WTC11 (cell line): ENCODE measurements around the gene STAM. TPM values are rescaled to one million over a fixed set of nuclear protein-coding genes. Genes with fewer than 3 reads are reported as not detected.

Experiments
- ATAC-seq: fragments of 200-7000 bp; cut with Tn5 transposase; 2 replicates; pipeline ENCODE4 v1.10.0; 2021; ENCODE audit warnings: mild to moderate bottlenecking, moderate library complexity
- CTCF ChIA-PET: fragments of 300-600 bp; sonication (Branson Sonifier 250); formaldehyde crosslinking; loops from one replicate; lab custom pipeline; 2021; ENCODE audit warnings: antibody characterized with exemption; lab: Charles Lee
- POLR2A ChIA-PET: fragments of 350-600 bp; sonication (Branson Sonifier 250); formaldehyde crosslinking; loops from one replicate; lab custom pipeline; 2021; ENCODE audit warnings: antibody characterized with exemption; lab: Charles Lee
- DNase-seq: peaks from one replicate; pipeline ENCODE4 v3.0.0; 2021; ENCODE audit warnings: low spot score
- H3K27ac Mint-ChIP-seq: 2 replicates; pipeline ENCODE4 v1.8.0; 2021; ENCODE audit warnings: mixed read lengths
- H3K27me3 Mint-ChIP-seq: 2 replicates; pipeline ENCODE4 v1.8.0; 2021; ENCODE audit warnings: low read depth, mild to moderate bottlenecking, moderate library complexity, mixed read lengths
- H3K36me3 Mint-ChIP-seq: 2 replicates; pipeline ENCODE4 v1.8.0; 2021; ENCODE audit warnings: mixed read lengths
- H3K4me1 Mint-ChIP-seq: 2 replicates; pipeline ENCODE4 v1.8.0; 2022; ENCODE audit warnings: mixed read lengths
- H3K4me3 Mint-ChIP-seq: 2 replicates; pipeline ENCODE4 v1.8.0; 2021; ENCODE audit warnings: mild to moderate bottlenecking, moderate library complexity, mixed read lengths
- H3K9me3 Mint-ChIP-seq: 2 replicates; pipeline ENCODE4 v1.8.0; 2021; ENCODE audit warnings: mixed read lengths
- AFF4 ChIP-seq: sonication (generic); formaldehyde crosslinking; IDR thresholded peaks from 2 replicates; pipeline ENCODE4 v1.8.1; 2023; ENCODE audit warnings: mild to moderate bottlenecking, missing genetic modification reagents, borderline replicate concordance
- ATF6 ChIP-seq: sonication (generic); formaldehyde crosslinking; IDR thresholded peaks from 2 replicates; pipeline ENCODE4 v1.8.1; 2023; ENCODE audit warnings: mild to moderate bottlenecking, missing genetic modification reagents
- E2F4 ChIP-seq: sonication (generic); formaldehyde crosslinking; IDR thresholded peaks from 2 replicates; pipeline ENCODE4 v1.8.1; 2022; ENCODE audit warnings: low read depth, mild to moderate bottlenecking, moderate library complexity, missing genetic modification reagents, borderline replicate concordance
- ELF4 ChIP-seq: sonication (generic); formaldehyde crosslinking; IDR thresholded peaks from 2 replicates; pipeline ENCODE4 v1.8.1; 2022; ENCODE audit warnings: low read depth, mild to moderate bottlenecking, moderate library complexity, missing genetic modification reagents
- ETV6 ChIP-seq: sonication (generic); formaldehyde crosslinking; IDR thresholded peaks from 2 replicates; pipeline ENCODE4 v1.8.1; 2022; ENCODE audit warnings: mild to moderate bottlenecking, missing genetic modification reagents
- FOXJ3 ChIP-seq: sonication (generic); formaldehyde crosslinking; IDR thresholded peaks from 2 replicates; pipeline ENCODE4 v1.9.0; 2021; ENCODE audit warnings: missing genetic modification reagents, mild to moderate bottlenecking, borderline replicate concordance
- FOXK1 ChIP-seq: sonication (generic); formaldehyde crosslinking; IDR thresholded peaks from 2 replicates; pipeline ENCODE4 v1.8.0; 2022; ENCODE audit warnings: mild to moderate bottlenecking, moderate library complexity, missing genetic modification reagents
- HMGA2 ChIP-seq: fragments of 250-450 bp; sonication (Bioruptor Pico); IDR thresholded peaks from 2 replicates; pipeline ENCODE4 v1.4.0; 2021; ENCODE audit warnings: mild to moderate bottlenecking, moderate library complexity
- IRF2 ChIP-seq: sonication (generic); formaldehyde crosslinking; IDR thresholded peaks from 2 replicates; pipeline ENCODE4 v1.8.0; 2022; ENCODE audit warnings: low read depth, missing genetic modification reagents, borderline replicate concordance
- JUN ChIP-seq: sonication (generic); formaldehyde crosslinking; IDR thresholded peaks from 2 replicates; pipeline ENCODE4 v1.8.0; 2023; ENCODE audit warnings: mild to moderate bottlenecking, missing genetic modification reagents
- NFYB ChIP-seq: sonication (generic); formaldehyde crosslinking; conservative IDR thresholded peaks from 2 replicates; pipeline ENCODE4 v1.8.0; 2022; ENCODE audit warnings: low read depth, missing genetic modification reagents
- PRDM15 ChIP-seq: sonication (generic); formaldehyde crosslinking; IDR thresholded peaks from 2 replicates; pipeline ENCODE4 v1.8.0; 2022; ENCODE audit warnings: missing genetic modification reagents
- RELA ChIP-seq: sonication (generic); formaldehyde crosslinking; IDR thresholded peaks from 2 replicates; pipeline ENCODE4 v1.8.1; 2022; ENCODE audit warnings: missing genetic modification reagents, mild to moderate bottlenecking, borderline replicate concordance
- RORB ChIP-seq: fragments of 250-450 bp; sonication (Bioruptor Pico); IDR thresholded peaks from 2 replicates; pipeline ENCODE4 v1.9.0; 2021; ENCODE audit warnings: mild to moderate bottlenecking
- ZNF121 ChIP-seq: sonication (generic); formaldehyde crosslinking; IDR thresholded peaks from 2 replicates; pipeline ENCODE4 v1.8.0; 2023; ENCODE audit warnings: missing genetic modification reagents
- ZNF232 ChIP-seq: sonication (generic); formaldehyde crosslinking; IDR thresholded peaks from 2 replicates; pipeline ENCODE4 v1.8.0; 2022; ENCODE audit warnings: mild to moderate bottlenecking, missing genetic modification reagents
- ZNF416 ChIP-seq: fragments of 250-450 bp; sonication (Bioruptor Pico); IDR thresholded peaks from 2 replicates; pipeline ENCODE4 v1.9.0; 2021; ENCODE audit warnings: mild to moderate bottlenecking, inconsistent platforms
- ZNF532 ChIP-seq: fragments of 250-450 bp; sonication (Bioruptor Pico); IDR thresholded peaks from 2 replicates; pipeline ENCODE4 v1.9.0; 2021; ENCODE audit warnings: mild to moderate bottlenecking, borderline replicate concordance
- ZSCAN18 ChIP-seq: fragments of 250-450 bp; sonication (Bioruptor Pico); IDR thresholded peaks from 2 replicates; pipeline ENCODE4 v2.1.2; 2022; ENCODE audit warnings: mild to moderate bottlenecking, moderate library complexity
- total RNA-seq: library from RNA; stranded (reverse); gene quantifications from 3 replicates; pipeline ENCODE4 v1.2.3, GENCODE V29; 2021

The STAM gene
- total RNA-seq, 1 experiment from 2014 or later: 24.2 TPM

- TF ChIP-seq E2F4 (CRISPR knock-in tag): no peak
- TF ChIP-seq ZNF416 (CRISPR knock-in tag): no peak
- TF ChIP-seq ZNF532: no peak
- TF ChIP-seq NFYB (CRISPR knock-in tag): no peak
- no peak for TF ChIP-seq ELF4 (CRISPR knock-in tag)
- TF ChIP-seq RELA (CRISPR knock-in tag): no peak
- no peak for TF ChIP-seq ZNF232
- TF ChIP-seq JUN (CRISPR knock-in tag): no peak
- TF ChIP-seq ETV6 (CRISPR knock-in tag): no peak
- TF ChIP-seq PRDM15: no peak
- TF ChIP-seq RORB: no peak
- no peak for TF ChIP-seq HMGA2 (CRISPR knock-in tag)
- no peak for TF ChIP-seq FOXJ3 (CRISPR knock-in tag)
- no peak for TF ChIP-seq IRF2 (CRISPR knock-in tag)
Measured at GRCh38 chr10:17605936-17606335, 38.0 kb upstream of the STAM start (continued).

GRCh38 chr10:17606547-17607040, 37.4 kb upstream of the STAM start:
- no peak overlapping the region for H3K4me3 Mint-ChIP-seq
- no peaks in the 10 kb centered on the region for H3K9me3 Mint-ChIP-seq
- ATAC-seq (no peak), DNase-seq (no peak)
- H3K36me3 Mint-ChIP-seq: no peaks in the 10 kb centered on the region; the same call in 1 of the 2 replicates
- POLR2A ChIA-PET: no interaction called here
- H3K4me1 Mint-ChIP-seq: no peaks in the 10 kb centered on the region
- H3K27me3 Mint-ChIP-seq: no peaks in the 10 kb centered on the region
- H3K27ac Mint-ChIP-seq: no peak overlapping the region
- CTCF ChIA-PET: interaction anchor here (0.7 kb wide), 1 partner anchor 407 kb away, joined by 3 read pairs; no protein-coding TSS in a partner anchor
- no peak for TF ChIP-seq ZSCAN18 (CRISPR knock-in tag)
- TF ChIP-seq AFF4: no peak
- no peak for TF ChIP-seq ATF6
- TF ChIP-seq FOXK1: no peak
- TF ChIP-seq ZNF121 (CRISPR knock-in tag): no peak
